PC-3 (cell line): Measurements from ENCODE around the gene HS3ST2. TPM values are rescaled to one million over a fixed set of nuclear protein-coding genes. Genes with fewer than 3 reads are reported as not detected.
"Not testable (repeated sequence)": the region's sequence is repeated elsewhere in the genome, so short reads cannot be mapped to it uniquely, and the experiment has no call there.

ENCODE experiments used
- ATAC-seq: fragments of 200-7000 bp; cut with Tn5 transposase; 2 replicates; pipeline ENCODE4 v1.9.1; 2020; ENCODE audit warnings: mild to moderate bottlenecking, moderate library complexity
- BruUV-seq: library from RNA; stranded (reverse); fragments of 400-500 nt; replicated peaks from 2 replicates; lab custom pipeline; 2021; lab: Mats Ljungman, UMichigan
- CTCF ChIA-PET: fragments of 300-600 bp; sonication (Branson Sonifier 250); formaldehyde crosslinking; loops from one replicate; lab custom pipeline; 2022; ENCODE audit warnings: antibody characterized with exemption; lab: Charles Lee
- POLR2A ChIA-PET: fragments of 300-600 bp; sonication (Branson Sonifier 250); formaldehyde crosslinking; loops from one replicate; lab custom pipeline; 2022; ENCODE audit warnings: antibody characterized with exemption; ENCODE audit not compliant: unreplicated experiment; lab: Charles Lee
- DNase-seq: peaks from one replicate; pipeline ENCODE4 v3.0.0-alpha.2; 2015
- H2AFZ ChIP-seq: fragments of 300-600 bp; sonication (generic); 2 replicates; pipeline ENCODE4 v1.6.0; 2016; ENCODE audit warnings: antibody characterized with exemption, low read length
- H3F3A ChIP-seq: fragments of 300-600 bp; sonication (generic); one replicate; pipeline ENCODE4 v1.6.0; 2017; ENCODE audit warnings: antibody characterized with exemption, low read length, control low read depth, mild to moderate bottlenecking; ENCODE audit not compliant: unreplicated experiment
- H3K27ac ChIP-seq: fragments of 300-600 bp; sonication (generic); 2 replicates; pipeline ENCODE4 v1.5.1; 2016; ENCODE audit warnings: mild to moderate bottlenecking, low read length
- H3K27me3 ChIP-seq: fragments of 300-600 bp; sonication (generic); 2 replicates; pipeline ENCODE4 v1.6.1; 2016; ENCODE audit warnings: low read length, mixed read lengths
- H3K36me3 ChIP-seq: fragments of 300-600 bp; sonication (generic); 2 replicates; pipeline ENCODE4 v1.6.1; 2016; ENCODE audit warnings: low read depth, mixed run types, low read length, mixed read lengths
- H3K4me1 ChIP-seq: fragments of 300-600 bp; sonication (generic); 2 replicates; pipeline ENCODE4 v1.5.1; 2016; ENCODE audit warnings: low read length; ENCODE audit not compliant: insufficient read depth
- H3K4me2 ChIP-seq: fragments of 300-600 bp; sonication (generic); 2 replicates; pipeline ENCODE4 v1.6.0; 2016; ENCODE audit warnings: low read length
- H3K4me3 ChIP-seq: fragments of 300-600 bp; sonication (generic); 2 replicates; pipeline ENCODE4 v1.5.1; 2016; ENCODE audit warnings: mild to moderate bottlenecking, low read length, mixed read lengths
- H3K79me2 ChIP-seq: fragments of 300-600 bp; sonication (generic); 2 replicates; pipeline ENCODE4 v1.6.1; 2017; ENCODE audit warnings: low read length, mixed read lengths
- H3K9ac ChIP-seq: fragments of 300-600 bp; sonication (generic); 2 replicates; pipeline ENCODE4 v1.6.0; 2016; ENCODE audit warnings: mild to moderate bottlenecking, low read length
- H3K9me2 ChIP-seq: fragments of 300-600 bp; sonication (generic); replicated peaks from 2 replicates; pipeline ENCODE4 v1.6.1; 2016; ENCODE audit warnings: mixed run types, low read length, mixed read lengths
- H3K9me3 ChIP-seq: fragments of 300-600 bp; sonication (generic); 2 replicates; pipeline ENCODE4 v1.6.1; 2016; ENCODE audit warnings: low read length, mixed read lengths
- H4K20me1 ChIP-seq: fragments of 300-600 bp; sonication (generic); 2 replicates; pipeline ENCODE4 v1.6.1; 2016; ENCODE audit warnings: low read length, mixed read lengths
- EZH2 ChIP-seq: fragments of 300-600 bp; sonication (generic); IDR thresholded peaks from one replicate; pipeline ENCODE4 v1.6.1; 2017; ENCODE audit warnings: antibody characterized with exemption, mild to moderate bottlenecking, low read length; ENCODE audit not compliant: unreplicated experiment
- EZH2phosphoT487 ChIP-seq: fragments of 300-600 bp; sonication (generic); IDR thresholded peaks from 2 replicates; pipeline ENCODE4 v1.6.1; 2018; ENCODE audit warnings: mild to moderate bottlenecking, antibody characterized with exemption, low read length, borderline replicate concordance
- intact Hi-C: fragments of 100-400 bp; cut with micrococcal nuclease; formaldehyde crosslinking; loops from 2 replicates; pipeline ENCODE4 v1.9.0; 2023
- total RNA-seq: library from RNA; depleted of rRNA; stranded (reverse); fragments of >200 nt; gene quantifications from 2 replicates; pipeline ENCODE4 v1.2.3, GENCODE V29; 2014
- TF ChIP-seq, protein P1 (sequence below): fragments of 300-600 bp; sonication (generic); conservative IDR thresholded peaks from 2 replicates; pipeline ENCODE4 v1.5.1; 2017; ENCODE audit warnings: antibody characterized with exemption, low read depth, mild to moderate bottlenecking, low read length

Gene HS3ST2
- total RNA-seq, 1 experiment from 2014 or later = not detected

DNA sequence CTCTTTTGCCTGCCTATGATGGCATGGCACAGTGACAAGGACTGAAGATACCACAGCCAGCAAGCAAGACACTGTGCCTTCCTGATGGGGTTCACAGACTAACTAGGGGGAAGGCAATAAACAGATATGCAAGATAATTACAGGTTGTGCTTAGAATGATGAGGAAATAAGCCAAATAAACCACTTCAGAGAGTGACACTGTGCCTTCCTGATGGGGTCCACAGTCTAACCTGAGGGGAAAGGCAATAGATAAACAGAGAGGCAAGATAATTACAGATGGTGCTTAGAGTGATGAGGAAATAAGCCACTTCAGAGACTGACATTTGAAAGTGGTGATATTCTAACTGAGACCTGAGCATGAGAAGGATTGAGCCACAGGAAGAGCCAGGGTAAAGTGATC lies 84.2 kb downstream of the HS3ST2 start:
- H3K4me1 ChIP-seq = no peaks in the 10 kb centered on the region
- H3K27me3 ChIP-seq = peaks cover 44% of the 10 kb centered on the region
- H3K9me3 ChIP-seq = no peaks in the 10 kb centered on the region
- no peaks in the 10 kb centered on the region for H3K9me2 ChIP-seq
- H3K79me2 ChIP-seq = no peaks in the 10 kb centered on the region
- H3K9ac ChIP-seq = no peak overlapping the region
- H3K27ac ChIP-seq = no peak overlapping the region
- no peak overlapping the region for H3K4me3 ChIP-seq
- H3K4me2 ChIP-seq = no peak overlapping the region
- DNase-seq (no peak), ATAC-seq (no peak)
- no TSS peak for BruUV-seq
- H3K36me3 ChIP-seq = no peaks in the 10 kb centered on the region
- intact Hi-C loops = no loop called here
- H3F3A ChIP-seq = no peaks in the 10 kb centered on the region
- no peak overlapping the region for H2AFZ ChIP-seq
- H4K20me1 ChIP-seq = no peaks in the 10 kb centered on the region
- TF ChIP-seq, protein P1, sequence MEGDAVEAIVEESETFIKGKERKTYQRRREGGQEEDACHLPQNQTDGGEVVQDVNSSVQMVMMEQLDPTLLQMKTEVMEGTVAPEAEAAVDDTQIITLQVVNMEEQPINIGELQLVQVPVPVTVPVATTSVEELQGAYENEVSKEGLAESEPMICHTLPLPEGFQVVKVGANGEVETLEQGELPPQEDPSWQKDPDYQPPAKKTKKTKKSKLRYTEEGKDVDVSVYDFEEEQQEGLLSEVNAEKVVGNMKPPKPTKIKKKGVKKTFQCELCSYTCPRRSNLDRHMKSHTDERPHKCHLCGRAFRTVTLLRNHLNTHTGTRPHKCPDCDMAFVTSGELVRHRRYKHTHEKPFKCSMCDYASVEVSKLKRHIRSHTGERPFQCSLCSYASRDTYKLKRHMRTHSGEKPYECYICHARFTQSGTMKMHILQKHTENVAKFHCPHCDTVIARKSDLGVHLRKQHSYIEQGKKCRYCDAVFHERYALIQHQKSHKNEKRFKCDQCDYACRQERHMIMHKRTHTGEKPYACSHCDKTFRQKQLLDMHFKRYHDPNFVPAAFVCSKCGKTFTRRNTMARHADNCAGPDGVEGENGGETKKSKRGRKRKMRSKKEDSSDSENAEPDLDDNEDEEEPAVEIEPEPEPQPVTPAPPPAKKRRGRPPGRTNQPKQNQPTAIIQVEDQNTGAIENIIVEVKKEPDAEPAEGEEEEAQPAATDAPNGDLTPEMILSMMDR = no peak
- TF ChIP-seq EZH2phosphoT487 (no peak), EZH2 (no peak)
- ChIA-PET POLR2A (interaction anchor here (0.7 kb wide), 1 partner anchor 693 kb away, joined by 3 read pairs; no protein-coding TSS in a partner anchor), CTCF (no interaction called here)

DNA sequence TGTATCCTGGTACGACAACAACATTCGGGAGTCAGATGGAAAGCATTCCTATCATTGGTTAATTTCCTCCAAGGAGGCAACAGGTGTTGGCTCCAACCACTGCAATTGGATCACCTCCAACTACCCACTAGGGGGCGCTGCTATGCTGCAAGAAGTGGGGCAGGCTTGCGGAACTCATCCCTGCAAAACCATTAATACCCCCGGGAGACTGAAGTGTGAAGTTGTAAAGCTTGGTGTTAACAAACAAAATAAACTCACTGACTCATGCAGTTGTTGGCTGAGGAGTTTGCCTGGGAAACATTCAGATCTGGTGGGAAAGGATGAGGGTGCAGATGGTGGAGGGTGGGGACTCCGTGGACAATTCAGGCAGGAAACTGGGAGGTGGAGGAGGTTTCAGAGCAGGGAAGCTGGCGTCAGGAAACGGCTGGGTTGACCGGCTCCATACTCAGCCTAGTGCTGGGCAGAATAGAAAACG lies 84.9 kb downstream of the HS3ST2 start:
- no peak overlapping the region for H3K9ac ChIP-seq
- H3K4me1 ChIP-seq = no peaks in the 10 kb centered on the region
- POLR2A ChIA-PET = no interaction called here
- no peaks in the 10 kb centered on the region for H3K9me3 ChIP-seq
- CTCF ChIA-PET = no interaction called here
- H3F3A ChIP-seq = no peaks in the 10 kb centered on the region
- no peak overlapping the region for H3K4me2 ChIP-seq
- no TSS peak for BruUV-seq
- H4K20me1 ChIP-seq = no peaks in the 10 kb centered on the region
- H3K27ac ChIP-seq = no peak overlapping the region
- intact Hi-C loops = loop anchor here (1.0 kb wide), 1 partner anchor 78 kb away; no protein-coding TSS in a partner anchor
- no peaks in the 10 kb centered on the region for H3K9me2 ChIP-seq
- peaks cover 50% of the 10 kb centered on the region for H3K27me3 ChIP-seq
- no peaks in the 10 kb centered on the region for H3K79me2 ChIP-seq
- no peak overlapping the region for H2AFZ ChIP-seq
- no peak overlapping the region for H3K4me3 ChIP-seq
- TF ChIP-seq, protein P1 = peak; percentile 77
- TF ChIP-seq EZH2 (no peak), EZH2phosphoT487 (no peak)
- ATAC-seq (no peak; the same call in 1 of the 2 replicates), DNase-seq (peak; percentile 55)
- no peaks in the 10 kb centered on the region for H3K36me3 ChIP-seq

DNA sequence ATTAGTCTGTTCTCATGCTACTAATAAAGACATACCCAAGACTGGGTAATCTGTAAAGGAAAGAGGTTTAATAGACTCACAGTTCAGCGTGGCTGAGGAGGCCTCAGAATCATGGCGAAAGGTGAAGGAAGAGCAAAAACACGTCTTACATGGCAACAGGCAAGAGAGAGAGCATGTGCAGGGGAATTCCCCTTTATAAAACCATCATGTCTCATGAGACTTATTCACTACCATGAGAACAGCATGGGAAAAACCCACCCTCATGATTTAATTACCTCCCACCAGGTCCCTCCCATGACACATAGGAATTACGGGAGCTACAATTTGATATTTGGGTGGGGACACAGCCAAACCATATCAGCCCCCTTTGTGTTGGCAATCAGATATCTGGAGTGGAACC lies 85.6 kb downstream of the HS3ST2 start:
- DNase-seq, H2AFZ ChIP-seq, H4K20me1 ChIP-seq, H3K27ac ChIP-seq, H3K9me2 ChIP-seq, H3K4me3 ChIP-seq, H3K4me1 ChIP-seq, BruUV-seq, H3K79me2 ChIP-seq, ATAC-seq, H3K9ac ChIP-seq, H3F3A ChIP-seq, H3K36me3 ChIP-seq, H3K9me3 ChIP-seq, POLR2A ChIA-PET, CTCF ChIA-PET, H3K4me2 ChIP-seq: not testable (repeated sequence)
- H3K27me3 ChIP-seq = peaks cover 57% of the 10 kb centered on the region
- intact Hi-C loops = loop anchor here (1.0 kb wide), 1 partner anchor 78 kb away; no protein-coding TSS in a partner anchor
